Panc1 (cell line): ENCODE results near the gene PTGIS. TPM values are rescaled to one million over a fixed set of nuclear protein-coding genes. Genes with fewer than 3 reads are reported as not detected.

Source experiments
- ATAC-seq: fragments of 200-7000 bp; cut with Tn5 transposase; 2 replicates; pipeline ENCODE4 v1.9.1; 2020; ENCODE audit warnings: mild to moderate bottlenecking, moderate library complexity
- BruUV-seq: library from RNA; stranded (reverse); fragments of 400-500 nt; replicated peaks from 2 replicates; lab custom pipeline; 2021; lab: Mats Ljungman, UMichigan
- CTCF ChIA-PET: fragments of 300-600 bp; sonication (Branson Sonifier 250); formaldehyde crosslinking; loops from one replicate; lab custom pipeline; 2022; ENCODE audit warnings: antibody characterized with exemption; lab: Charles Lee
- POLR2A ChIA-PET: fragments of 300-600 bp; sonication (Branson Sonifier 250); formaldehyde crosslinking; loops from one replicate; lab custom pipeline; 2022; ENCODE audit warnings: antibody characterized with exemption; lab: Charles Lee
- DNase-seq: peaks from one replicate; pipeline ENCODE4 v3.0.0-alpha.2; 2010; ENCODE audit warnings: low read depth, low spot score
- H3K27ac ChIP-seq: 2 replicates; pipeline ENCODE4 v1.5.1; 2011; ENCODE audit warnings: mild to moderate bottlenecking, low read length, inconsistent platforms
- H3K27me3 ChIP-seq: fragments of 200-500 bp; sonication (Bioruptor generic); 2 replicates; pipeline ENCODE4 v1.6.0; 2014; ENCODE audit warnings: low read length, inconsistent platforms; ENCODE audit not compliant: control insufficient read depth, insufficient read depth
- H3K36me3 ChIP-seq: fragments of 200-500 bp; sonication (Bioruptor generic); 2 replicates; pipeline ENCODE4 v1.5.1; 2014; ENCODE audit warnings: inconsistent platforms, mild to moderate bottlenecking, low read length, moderate library complexity; ENCODE audit not compliant: control insufficient read depth, insufficient read depth
- H3K4me1 ChIP-seq: 2 replicates; pipeline ENCODE4 v1.5.1; 2011; ENCODE audit warnings: inconsistent platforms, mild to moderate bottlenecking, low read length, moderate library complexity; ENCODE audit not compliant: control insufficient read depth, insufficient read depth
- H3K4me3 ChIP-seq, 2 experiments: 2 replicates each; pipeline ENCODE4 v1.5.1; 2011 to 2012; ENCODE audit warnings: low read depth in 2 of 2, low read length in 2 of 2, mild to moderate bottlenecking in 2 of 2, inconsistent platforms in 1 of 2, moderate library complexity in 1 of 2
- H3K9me3 ChIP-seq: fragments of 200-500 bp; sonication (Bioruptor generic); 2 replicates; pipeline ENCODE4 v1.5.1; 2014; ENCODE audit warnings: low read depth, mild to moderate bottlenecking, inconsistent platforms, low read length, moderate library complexity; ENCODE audit not compliant: control insufficient read depth, insufficient read depth
- POLR2AphosphoS5 ChIP-seq: IDR thresholded peaks from 2 replicates; pipeline ENCODE4 v1.6.1; 2012; ENCODE audit warnings: mild to moderate bottlenecking, low read depth, low read length, moderate library complexity
- SIN3A ChIP-seq: IDR thresholded peaks from 2 replicates; pipeline ENCODE4 v1.6.1; 2012; ENCODE audit warnings: low read depth, mild to moderate bottlenecking, low read length, moderate library complexity, borderline replicate concordance; ENCODE audit not compliant: insufficient read depth
- TCF7L2 ChIP-seq: IDR thresholded peaks from 2 replicates; pipeline ENCODE4 v1.6.1; 2011; ENCODE audit warnings: mild to moderate bottlenecking, low read depth, low read length, inconsistent platforms
- in situ Hi-C: cut with HindIII; loops from 2 replicates; pipeline ENCODE4 v1.10.0; 2016; ENCODE audit warnings: low sequenced_read_pairs, low pct_unique_long_range_greater_than_20kb
- intact Hi-C: fragments of 100-400 bp; cut with micrococcal nuclease; formaldehyde crosslinking; loops from one replicate; pipeline ENCODE4 v1.10.0; 2022; ENCODE audit not compliant: unreplicated experiment
- total RNA-seq: library from RNA; stranded (reverse); gene quantifications from one replicate; pipeline ENCODE4 v1.2.1, GENCODE V29; 2021; ENCODE audit not compliant: unreplicated experiment
- TF ChIP-seq, protein P1 (sequence below), 2 experiments: IDR thresholded peaks; 2 replicates each; pipeline ENCODE4 v1.6.1; 2011 to 2012; ENCODE audit warnings: low read depth in 2 of 2, control low read depth in 1 of 2, low read length in 1 of 2, mild to moderate bottlenecking in 1 of 2, moderate library complexity in 1 of 2; ENCODE audit not compliant: insufficient read depth in 1 of 2
- TF ChIP-seq, protein P2 (sequence below): fragments of 450-650 bp; IDR thresholded peaks from 2 replicates; pipeline ENCODE4 v1.5.1; 2017; ENCODE audit warnings: mild to moderate bottlenecking

The PTGIS gene
- total RNA-seq, 1 experiment from 2014 or later = 4.4 TPM

DNA sequence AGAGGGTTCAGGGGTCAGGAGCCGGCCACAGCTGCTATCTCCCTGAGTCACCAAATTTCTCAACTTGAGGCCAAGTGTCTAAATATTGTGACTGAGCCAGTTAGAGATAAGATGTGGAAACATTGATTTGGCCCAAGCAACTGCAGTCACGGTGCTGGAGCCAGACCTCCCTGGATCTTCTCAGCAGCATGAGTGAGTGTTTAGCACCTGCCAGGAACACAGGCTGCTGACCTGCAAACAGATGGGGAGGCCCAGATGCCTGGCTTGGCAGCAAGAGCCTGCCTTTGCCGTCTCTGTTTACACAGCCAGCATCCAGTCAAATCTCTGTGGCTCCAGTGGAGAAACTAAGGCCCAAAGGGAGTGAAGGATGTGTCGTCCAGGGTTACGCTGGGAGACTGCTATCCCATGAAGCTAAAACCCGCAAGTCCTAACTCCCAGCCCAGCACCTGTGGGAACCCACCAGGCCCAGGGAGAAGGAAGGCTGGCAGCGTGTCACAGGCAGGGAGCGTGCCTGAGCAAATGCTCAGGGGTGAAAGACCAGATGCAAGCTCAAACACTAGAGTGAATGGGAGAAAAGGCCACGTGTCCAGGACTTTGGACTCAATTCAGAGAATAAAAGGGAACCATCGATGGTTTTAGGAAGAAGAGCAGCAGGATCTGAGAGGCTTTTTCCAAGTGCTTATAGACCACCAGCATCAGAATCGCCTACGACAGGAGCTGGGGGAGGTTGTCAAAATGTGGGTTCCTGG is 15.9 kb upstream of the PTGIS start:
- no peaks in the 10 kb centered on the region for H3K27me3 ChIP-seq
- peak; percentile 49; the same call in 1 of the 2 replicates for TF ChIP-seq TCF7L2
- no peak for TF ChIP-seq SIN3A
- TF ChIP-seq, protein P1, sequence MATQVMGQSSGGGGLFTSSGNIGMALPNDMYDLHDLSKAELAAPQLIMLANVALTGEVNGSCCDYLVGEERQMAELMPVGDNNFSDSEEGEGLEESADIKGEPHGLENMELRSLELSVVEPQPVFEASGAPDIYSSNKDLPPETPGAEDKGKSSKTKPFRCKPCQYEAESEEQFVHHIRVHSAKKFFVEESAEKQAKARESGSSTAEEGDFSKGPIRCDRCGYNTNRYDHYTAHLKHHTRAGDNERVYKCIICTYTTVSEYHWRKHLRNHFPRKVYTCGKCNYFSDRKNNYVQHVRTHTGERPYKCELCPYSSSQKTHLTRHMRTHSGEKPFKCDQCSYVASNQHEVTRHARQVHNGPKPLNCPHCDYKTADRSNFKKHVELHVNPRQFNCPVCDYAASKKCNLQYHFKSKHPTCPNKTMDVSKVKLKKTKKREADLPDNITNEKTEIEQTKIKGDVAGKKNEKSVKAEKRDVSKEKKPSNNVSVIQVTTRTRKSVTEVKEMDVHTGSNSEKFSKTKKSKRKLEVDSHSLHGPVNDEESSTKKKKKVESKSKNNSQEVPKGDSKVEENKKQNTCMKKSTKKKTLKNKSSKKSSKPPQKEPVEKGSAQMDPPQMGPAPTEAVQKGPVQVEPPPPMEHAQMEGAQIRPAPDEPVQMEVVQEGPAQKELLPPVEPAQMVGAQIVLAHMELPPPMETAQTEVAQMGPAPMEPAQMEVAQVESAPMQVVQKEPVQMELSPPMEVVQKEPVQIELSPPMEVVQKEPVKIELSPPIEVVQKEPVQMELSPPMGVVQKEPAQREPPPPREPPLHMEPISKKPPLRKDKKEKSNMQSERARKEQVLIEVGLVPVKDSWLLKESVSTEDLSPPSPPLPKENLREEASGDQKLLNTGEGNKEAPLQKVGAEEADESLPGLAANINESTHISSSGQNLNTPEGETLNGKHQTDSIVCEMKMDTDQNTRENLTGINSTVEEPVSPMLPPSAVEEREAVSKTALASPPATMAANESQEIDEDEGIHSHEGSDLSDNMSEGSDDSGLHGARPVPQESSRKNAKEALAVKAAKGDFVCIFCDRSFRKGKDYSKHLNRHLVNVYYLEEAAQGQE (IDR thresholded peaks at IDR 0.05; ENCODE audit: insufficient read depth in 1 of 2, low read depth in 2 of 2, low read length in 1 of 2) = no peak
- peak; percentile 13 for DNase-seq
- ChIA-PET CTCF (interaction anchor here (0.6 to 1.2 kb wide), 2 partner anchors 25 to 79 kb away, joined by 4 to 6 read pairs; no protein-coding TSS in a partner anchor), POLR2A (no interaction called here)
- ATAC-seq = peak; percentile 88
- intact Hi-C loops = no loop called here
- peaks cover 33% of the 10 kb centered on the region for H3K4me1 ChIP-seq
- BruUV-seq = no TSS peak
- no peaks in the 10 kb centered on the region for H3K36me3 ChIP-seq
- H3K4me3 ChIP-seq = no peak overlapping the region
- peak overlapping the region; percentile 74 for H3K27ac ChIP-seq
- in situ Hi-C loops = no loop called here
- no peaks in the 10 kb centered on the region for H3K9me3 ChIP-seq

DNA sequence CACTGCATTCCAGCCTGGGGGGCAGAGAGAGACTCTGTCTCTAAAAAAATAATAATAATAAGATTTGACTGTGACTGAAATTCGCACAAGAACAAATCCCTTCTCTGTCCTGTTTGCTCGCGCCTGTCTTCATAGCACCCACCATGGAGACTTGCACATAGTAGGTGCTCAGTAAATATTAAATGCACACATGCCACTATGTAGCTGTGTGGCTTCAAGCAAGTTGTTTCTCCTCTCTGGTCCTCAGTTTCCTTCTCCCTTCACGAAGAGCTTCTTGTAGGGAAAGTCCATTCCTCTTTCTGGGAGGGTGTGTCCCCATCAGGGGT is 15.4 kb upstream of the PTGIS start:
- ATAC-seq (no peak), DNase-seq (no peak)
- Histone ChIP-seq H3K36me3 (no peaks in the 10 kb centered on the region), H3K27ac (peak overlapping the region; percentile 51; the same call in 1 of the 2 replicates), H3K4me3 (no peak overlapping the region), H3K9me3 (no peaks in the 10 kb centered on the region), H3K4me1 (peaks cover 33% of the 10 kb centered on the region), H3K27me3 (no peaks in the 10 kb centered on the region)
- intact Hi-C loops = no loop called here
- BruUV-seq = no TSS peak
- in situ Hi-C loops = no loop called here
- CTCF ChIA-PET = interaction anchor here (0.6 to 1.2 kb wide), 2 partner anchors 25 to 79 kb away, joined by 4 to 6 read pairs; no protein-coding TSS in a partner anchor
- POLR2A ChIA-PET = no interaction called here
- TF ChIP-seq, protein P2, sequence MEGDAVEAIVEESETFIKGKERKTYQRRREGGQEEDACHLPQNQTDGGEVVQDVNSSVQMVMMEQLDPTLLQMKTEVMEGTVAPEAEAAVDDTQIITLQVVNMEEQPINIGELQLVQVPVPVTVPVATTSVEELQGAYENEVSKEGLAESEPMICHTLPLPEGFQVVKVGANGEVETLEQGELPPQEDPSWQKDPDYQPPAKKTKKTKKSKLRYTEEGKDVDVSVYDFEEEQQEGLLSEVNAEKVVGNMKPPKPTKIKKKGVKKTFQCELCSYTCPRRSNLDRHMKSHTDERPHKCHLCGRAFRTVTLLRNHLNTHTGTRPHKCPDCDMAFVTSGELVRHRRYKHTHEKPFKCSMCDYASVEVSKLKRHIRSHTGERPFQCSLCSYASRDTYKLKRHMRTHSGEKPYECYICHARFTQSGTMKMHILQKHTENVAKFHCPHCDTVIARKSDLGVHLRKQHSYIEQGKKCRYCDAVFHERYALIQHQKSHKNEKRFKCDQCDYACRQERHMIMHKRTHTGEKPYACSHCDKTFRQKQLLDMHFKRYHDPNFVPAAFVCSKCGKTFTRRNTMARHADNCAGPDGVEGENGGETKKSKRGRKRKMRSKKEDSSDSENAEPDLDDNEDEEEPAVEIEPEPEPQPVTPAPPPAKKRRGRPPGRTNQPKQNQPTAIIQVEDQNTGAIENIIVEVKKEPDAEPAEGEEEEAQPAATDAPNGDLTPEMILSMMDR = no peak
- TF ChIP-seq SIN3A (no peak), TCF7L2 (no peak), POLR2AphosphoS5 (no peak)
- TF ChIP-seq, protein P1 (IDR thresholded peaks at IDR 0.05; ENCODE audit: insufficient read depth in 1 of 2, low read depth in 2 of 2, low read length in 1 of 2) = no peak
